Stimulated activated CD4-positive, alpha-beta T cell treated with anti-CD3 and anti-CD28 coated beads, TNF-alpha, amount 100 ng/mL, for 24 hours (primary cell): Measurements from ENCODE around the gene STPG3.

Experiments used
- DNase-seq, 3 experiments: peaks; one replicate each; pipeline ENCODE4 v3.0.0-alpha.2; 2020; ENCODE audit warnings: low read depth in 3 of 3

STPG3 gene

DNA sequence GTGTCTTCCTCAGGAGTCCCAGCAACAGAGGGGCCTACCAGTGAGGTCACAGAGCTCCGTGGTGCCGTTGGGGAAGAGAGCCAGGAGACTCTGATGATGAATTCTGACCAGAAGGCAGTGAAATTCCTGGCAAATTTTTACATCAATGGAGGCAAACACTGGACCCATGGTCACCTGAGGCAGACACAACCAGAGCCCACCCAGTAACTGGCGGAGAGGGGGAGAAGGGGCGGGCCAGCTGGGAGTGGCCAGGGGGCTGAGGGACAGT lies at the start of gene STPG3:
Gene STPG3, plus strand, starts transcription at position 93 of the 268 bp plus-strand sequence. Its CDS starts 1 bp downstream, at position 94.
- DNase-seq, result no peak

DNA sequence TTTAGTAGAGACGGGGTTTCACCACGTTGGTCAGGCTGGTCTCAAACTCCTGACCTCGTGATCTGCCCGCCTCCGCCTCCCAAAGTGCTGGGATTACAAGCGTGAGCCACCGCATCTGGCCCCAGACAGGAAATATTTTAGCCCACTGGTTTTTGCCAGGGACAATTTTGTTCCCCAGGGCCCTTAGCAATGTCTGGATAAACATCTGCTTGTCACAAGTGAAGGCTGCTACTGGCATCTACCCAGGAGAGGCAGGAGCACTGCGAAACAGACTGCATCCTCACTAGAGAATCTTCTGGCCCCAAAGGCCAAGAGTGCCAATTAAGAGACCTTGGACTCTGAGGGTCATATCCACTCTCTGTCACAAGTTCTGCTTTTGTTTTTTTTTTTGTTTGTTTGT lies 48.1 kb upstream of the STPG3 start:
- DNase-seq, result no peak

DNA sequence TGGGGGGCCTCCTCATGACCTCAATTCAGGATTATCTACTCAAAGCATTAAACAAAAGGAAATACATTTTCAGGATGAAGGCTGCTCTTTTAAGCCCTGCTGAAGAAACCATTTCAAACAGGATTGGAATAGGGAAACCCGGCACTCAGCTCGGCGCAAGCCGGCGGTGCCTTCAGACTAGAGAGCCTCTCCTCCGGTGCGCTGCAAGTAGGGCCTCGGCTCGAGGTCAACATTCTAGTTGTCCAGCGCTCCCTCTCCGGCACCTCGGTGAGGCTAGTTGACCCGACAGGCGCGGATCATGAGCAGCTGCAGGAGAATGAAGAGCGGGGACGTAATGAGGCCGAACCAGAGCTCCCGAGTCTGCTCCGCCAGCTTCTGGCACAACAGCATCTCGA lies 46.4 kb upstream of the STPG3 start:
- DNase-seq, result no peak

DNA sequence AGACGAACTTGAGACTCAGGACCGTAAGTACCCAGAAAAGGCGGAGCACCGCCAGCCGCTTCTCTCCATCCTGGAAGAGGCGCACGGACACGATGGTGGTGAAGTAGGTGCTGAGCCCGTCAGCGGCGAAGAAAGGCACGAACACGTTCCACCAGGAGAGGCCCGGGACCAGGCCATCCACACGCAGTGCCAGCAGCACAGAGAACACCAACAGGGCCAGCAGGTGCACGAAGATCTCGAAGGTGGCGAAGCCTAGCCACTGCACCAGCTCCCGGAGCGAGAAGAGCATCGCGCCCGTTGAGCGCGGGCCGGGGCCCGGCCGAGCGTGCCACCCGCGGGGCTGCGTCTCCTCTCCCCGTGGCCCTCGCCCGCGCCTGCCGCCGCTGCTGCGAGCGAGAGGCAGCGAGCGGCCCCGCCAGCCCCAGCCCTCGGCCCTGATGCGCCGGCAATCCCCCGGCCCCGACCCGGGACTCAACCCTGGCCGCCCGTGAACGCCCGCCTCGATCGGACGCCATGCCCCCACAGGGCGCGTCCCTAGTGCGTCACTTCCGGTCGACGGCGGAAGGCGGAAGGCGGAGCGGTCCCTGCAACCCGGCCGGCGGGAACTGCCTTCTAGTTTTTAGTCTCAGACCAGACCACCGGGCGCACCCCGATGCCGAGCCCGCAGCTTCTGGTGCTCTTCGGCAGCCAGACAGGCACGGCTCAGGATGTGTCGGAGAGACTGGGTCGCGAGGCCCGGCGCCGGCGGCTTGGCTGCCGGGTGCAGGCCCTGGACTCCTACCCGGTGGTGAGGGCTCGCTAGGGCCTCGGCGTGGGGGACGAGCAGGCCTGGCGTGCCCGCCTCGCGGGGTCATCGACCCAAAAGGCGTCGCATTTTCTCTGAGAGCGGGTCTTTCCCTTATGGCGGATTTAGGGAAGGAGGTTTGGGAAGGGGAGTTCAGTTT lies 45.7 kb upstream of the STPG3 start, which contains the start of the genes NDOR1 and TMEM203:
Gene NDOR1, plus strand, starts transcription at position 575 of the 944 bp plus-strand sequence. Its CDS starts 78 bp downstream, at position 653.
Gene TMEM203, minus strand, starts transcription at position 523 of the 944 bp plus-strand sequence. Its CDS starts 234 bp downstream, at position 289.
- DNase-seq, result peak; percentile 93 to 94 (median 94)

DNA sequence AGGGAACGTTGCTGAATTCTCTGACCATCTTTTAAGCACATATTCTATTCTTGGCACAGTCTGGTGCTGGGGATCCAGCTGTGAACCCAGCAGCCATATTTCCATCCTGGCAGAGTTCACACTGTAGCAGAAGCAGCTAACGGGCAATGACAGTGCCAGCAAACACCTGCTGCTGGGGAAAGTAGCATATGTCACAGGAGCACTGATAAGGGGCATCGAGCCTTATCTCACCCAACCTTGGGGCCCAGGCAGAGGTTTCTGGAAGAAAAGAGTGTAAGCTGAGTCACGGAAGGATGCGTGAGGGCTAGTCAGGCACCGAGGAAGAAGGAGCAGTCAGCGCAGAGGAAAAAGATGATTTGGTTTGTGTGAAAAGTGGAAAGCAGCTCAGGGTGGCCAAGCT lies 44.5 kb upstream of the STPG3 start:
- DNase-seq, result no peak

DNA sequence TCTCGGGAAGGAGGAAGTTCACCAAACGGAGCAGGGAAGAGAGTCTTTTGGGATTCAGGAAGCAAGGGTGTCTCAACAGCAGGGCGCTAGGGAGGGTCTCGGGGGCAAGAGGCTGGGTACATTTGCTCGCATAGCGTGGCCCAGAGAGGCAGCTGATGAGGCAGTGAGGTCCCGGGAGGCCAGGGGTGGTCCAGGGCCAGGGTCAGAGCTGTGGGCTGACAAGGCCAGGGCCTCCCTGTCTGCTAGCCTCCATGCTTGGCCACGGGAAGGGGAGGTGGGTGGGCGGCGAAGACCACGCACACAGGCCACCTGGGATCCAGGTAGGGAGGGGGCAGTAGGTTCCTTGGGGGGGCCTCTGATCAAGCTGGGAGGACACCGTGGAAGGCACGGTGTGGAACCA lies 39.6 kb upstream of the STPG3 start:
- no peak for DNase-seq

DNA sequence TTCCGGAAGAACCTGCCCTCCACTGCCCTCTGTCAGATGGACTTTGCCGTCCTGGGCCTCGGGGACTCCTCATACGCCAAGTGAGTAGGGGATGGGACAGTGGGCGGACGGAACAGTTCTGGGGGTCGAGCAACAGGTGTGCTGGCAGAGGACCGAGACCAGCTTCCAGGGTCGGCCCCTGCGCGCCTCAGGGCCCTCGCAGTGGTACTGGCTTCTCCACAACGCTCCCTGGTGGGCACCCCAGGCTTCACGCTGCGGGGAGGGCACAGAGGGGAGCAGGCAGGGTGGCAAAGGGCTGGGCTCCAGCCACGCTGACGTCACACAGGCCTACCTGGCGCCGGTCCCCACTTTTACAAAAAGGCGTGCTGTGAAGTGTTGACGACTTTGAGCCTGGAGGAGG lies 38.6 kb upstream of the STPG3 start:
- DNase-seq, result no peak

DNA sequence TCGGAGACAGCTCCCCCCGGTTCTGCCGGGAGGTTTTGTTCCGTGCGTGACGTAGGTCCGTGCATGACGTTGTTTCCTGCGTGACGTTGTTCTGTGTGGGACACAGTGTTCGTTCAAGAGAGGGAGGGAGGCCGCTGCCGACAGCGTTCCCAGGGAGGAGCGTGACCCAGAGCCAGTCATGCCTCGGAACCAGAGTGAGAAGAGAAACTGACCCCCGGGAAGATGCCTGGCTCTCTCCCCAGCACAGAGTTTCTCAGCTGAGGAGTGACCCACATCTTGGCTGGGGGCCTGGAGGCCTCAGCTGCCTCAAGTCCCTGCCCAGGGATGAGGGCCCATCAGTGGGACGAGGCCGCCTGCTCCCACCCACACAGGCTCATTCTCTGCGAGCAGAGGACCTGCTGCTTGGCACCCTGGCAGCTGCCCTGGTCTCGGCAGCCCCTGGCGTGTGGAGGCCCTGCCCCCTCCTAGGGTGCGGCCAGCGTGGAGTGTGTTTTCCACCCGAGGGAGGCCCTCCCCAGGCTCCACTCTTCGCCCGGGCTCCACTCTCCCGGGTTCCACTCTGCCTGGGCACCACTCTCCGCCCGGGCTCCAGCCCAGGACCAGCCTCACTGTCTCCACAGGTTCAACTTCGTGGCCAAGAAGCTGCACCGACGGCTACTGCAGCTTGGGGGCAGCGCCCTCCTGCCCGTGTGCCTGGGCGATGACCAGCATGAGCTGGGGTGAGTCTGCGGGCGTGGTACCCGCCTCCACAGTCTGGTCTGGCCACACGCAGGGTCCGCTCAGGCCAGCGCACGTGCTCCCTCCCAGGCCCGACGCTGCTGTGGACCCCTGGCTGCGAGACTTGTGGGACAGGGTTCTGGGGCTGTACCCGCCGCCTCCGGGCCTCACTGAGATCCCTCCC lies 37.7 kb upstream of the STPG3 start:
- no peak for DNase-seq

DNA sequence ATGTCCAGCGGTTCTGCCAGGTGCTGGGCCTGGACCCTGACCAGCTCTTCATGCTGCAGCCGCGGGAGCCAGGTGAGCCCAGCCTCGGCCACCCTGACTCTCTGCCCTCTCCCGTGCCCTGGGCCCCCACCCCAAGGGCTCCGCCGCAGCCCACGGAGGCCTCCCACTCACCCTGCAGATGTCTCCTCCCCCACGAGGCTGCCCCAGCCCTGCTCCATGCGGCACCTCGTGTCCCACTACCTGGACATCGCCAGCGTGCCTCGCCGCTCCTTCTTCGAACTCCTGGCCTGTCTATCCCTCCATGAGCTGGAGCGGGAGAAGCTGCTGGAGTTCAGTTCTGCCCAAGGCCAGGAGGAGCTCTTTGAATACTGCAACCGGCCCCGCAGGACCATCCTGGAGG lies 36.5 kb upstream of the STPG3 start:
- no peak for DNase-seq

DNA sequence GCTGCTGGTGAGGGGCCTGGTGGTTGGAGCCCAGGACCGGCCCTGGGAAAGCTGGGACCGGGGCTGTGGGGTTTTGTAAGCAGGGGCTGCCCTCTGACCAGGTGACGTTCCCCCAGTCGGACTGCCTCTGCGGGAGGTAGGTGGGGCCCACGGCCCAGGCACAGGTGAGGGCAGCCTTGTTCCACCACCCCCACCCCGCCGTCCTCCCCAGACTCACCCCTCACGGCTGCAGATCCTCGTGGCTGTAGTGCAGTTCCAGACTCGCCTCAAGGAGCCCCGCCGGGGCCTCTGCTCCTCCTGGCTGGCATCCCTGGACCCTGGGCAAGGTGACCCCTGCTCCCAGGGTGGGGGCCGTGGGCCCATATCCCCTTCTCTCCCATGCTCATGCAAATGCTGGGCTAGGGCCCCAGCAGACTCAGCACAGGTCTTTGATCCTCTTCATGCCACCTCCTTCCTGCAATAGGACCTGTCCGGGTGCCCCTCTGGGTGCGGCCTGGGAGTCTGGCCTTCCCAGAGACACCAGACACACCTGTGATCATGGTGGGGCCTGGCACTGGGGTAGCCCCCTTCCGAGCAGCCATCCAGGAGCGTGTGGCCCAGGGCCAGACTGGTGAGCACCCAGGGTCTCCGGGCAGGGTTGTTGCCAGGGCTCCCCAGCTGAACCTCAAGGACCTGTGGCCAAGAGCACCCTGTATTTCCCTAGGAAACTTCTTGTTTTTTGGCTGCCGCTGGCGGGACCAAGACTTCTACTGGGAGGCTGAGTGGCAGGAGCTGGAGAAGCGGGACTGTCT lies 35.7 kb upstream of the STPG3 start:
- no peak for DNase-seq

DNA sequence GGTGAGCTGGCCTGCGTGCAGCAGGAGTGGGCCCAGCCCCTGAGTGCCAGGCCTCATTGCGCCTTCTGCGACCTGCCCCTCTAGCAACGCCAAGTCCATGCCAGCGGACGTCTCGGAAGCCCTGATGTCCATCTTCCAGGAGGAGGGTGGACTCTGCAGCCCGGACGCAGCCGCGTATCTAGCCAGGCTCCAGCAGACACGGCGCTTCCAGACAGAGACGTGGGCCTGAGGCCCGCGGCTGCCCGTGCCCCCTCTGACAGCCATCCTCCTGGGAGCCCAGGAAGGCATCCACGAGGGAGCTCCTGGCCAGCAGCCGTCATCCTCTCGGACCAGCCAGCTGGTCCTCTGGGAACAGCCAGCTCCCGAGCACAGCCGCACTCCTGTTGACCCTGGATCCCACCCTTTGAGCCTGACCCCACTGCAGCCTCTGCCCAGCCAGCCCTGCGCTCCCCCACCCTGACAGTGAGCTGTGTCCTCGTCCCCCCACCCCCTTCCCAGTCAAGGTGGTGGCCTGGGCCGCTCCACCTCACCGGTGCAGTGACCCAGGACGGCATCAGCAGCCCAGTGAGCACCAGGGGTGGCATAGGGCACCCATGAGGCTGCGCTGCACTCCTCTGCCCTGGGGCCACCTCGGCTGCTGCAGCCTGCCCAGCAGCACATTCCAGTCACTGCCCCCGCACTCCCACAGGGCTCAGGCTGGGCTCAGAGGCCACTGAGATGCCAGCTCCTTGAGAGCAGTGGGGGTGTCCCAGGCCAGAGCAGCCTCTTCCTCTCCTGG lies 34.7 kb upstream of the STPG3 start:
- DNase-seq, result no peak

DNA sequence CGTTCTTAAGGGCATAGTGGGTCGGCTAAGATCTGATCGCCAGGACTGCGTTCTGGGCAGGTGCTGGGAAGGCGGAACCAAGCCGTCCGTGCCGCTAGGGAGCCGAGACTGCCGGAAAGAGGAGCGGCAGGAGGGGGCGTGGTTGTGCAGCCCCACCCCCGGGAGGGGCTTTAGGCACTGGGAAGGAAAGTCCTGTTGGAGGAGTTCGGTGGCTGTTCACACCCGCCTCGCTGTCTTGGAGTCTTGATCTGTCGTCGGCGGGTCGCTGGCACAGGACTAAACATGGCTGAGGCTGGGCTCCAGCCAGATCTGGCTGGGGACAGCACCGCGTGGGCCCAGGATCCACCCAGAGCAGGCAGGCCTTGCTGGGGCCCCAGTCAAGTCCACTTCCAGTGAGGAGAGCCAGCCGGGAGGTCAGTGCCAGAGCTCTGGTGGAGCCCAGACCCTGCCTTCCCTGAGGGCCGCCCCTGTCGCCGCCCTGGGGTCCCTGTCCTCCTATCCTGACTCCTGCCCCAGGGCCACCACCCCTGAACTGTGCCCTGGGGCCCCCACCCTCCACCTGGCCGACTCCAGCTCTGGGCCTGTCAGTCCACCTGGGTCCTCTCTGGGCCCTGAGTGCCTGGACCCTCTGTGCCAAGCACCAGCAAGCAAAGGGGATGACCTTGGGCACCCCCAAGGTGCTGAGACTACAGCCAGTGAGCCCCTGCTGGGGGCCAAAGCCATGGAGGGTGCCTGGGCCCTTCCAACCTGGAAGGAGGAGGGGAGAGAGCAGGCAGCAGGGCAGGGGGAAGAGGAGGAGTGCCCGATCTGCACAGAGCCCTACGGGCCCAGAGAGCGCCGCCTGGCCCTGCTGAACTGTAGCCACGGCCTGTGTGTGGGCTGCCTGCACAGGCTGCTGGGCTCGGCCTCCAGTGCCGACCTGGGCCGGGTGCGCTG lies 33.5 kb upstream of the STPG3 start:
- DNase-seq, result no peak

DNA sequence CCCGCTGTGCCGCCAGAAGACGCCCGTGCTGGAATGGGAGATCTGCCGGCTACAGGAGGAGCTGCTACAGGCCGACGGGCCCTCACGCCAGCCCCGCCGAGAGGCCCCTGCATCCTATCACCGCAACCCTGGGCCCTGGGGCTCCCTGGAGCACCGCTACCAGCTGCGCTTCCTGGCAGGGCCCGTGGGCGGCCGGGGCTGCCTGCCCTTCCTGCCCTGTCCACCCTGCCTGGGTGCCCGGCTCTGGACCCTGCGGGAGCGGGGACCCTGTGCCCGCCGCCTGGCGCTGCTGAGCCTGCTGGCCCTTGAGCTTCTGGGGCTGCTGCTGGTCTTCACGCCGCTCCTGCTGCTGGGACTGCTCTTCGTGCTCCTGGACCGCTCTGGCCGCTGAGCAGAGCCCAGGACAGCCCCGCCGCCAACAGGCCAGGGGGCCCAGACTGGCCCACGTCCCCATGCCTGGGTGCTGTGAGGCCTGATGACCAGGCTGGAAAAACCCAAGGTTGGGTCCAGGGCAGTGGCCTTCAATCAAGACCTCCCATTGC lies 32.8 kb upstream of the STPG3 start:
- no peak for DNase-seq

DNA sequence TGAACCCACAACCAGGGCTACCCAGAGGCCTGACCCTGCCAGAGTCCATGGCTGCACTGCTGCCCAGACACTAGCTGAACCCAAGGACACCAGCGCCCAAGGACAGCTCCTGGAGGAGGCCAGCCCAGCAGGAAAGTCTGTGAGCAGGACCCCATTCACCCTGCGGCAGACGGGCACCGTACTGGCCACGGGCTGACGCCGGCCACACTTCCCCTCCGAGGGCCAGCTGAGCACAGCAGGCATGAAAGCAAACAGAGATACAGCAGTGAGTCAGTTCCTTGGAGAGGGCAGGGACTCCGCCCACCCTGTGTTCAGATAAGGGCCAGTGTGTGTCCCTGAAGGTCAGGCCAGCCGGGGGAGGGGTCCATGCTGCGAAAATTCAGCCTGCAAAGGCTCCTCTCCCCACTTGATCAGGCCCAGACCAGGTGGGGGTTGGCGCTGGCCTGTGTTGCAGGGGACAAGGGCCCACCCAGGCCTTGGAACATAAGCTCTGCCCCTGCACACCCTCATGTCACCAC lies 32.3 kb upstream of the STPG3 start:
- DNase-seq, result no peak

DNA sequence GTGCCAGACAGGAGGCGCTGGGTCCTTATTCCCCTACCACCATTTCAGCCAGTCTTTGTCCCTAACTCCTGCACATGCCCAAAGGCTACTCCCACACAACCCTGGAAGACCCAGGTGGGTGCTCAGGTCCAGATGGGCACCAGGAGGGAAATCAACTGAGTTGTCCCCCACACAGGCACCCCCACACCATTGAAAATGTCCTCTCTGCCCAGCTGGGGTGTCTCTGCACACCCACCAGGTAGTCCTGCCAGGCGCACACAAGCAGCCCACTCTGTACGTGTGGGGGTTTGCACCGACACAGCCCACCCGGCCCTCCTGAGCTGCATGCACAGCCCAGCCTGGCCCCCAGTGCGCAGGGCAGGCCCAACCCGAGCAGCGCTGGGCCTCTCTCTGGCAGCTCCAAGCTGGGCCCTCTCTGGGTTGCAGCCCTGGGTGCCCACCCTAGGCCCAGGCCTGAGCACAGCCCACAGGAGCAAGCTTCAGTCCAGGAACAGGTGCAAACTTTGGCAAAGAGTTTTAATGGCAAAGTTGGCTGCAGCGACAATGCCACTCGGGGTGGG lies 31.2 kb upstream of the STPG3 start:
- DNase-seq, result no peak

DNA sequence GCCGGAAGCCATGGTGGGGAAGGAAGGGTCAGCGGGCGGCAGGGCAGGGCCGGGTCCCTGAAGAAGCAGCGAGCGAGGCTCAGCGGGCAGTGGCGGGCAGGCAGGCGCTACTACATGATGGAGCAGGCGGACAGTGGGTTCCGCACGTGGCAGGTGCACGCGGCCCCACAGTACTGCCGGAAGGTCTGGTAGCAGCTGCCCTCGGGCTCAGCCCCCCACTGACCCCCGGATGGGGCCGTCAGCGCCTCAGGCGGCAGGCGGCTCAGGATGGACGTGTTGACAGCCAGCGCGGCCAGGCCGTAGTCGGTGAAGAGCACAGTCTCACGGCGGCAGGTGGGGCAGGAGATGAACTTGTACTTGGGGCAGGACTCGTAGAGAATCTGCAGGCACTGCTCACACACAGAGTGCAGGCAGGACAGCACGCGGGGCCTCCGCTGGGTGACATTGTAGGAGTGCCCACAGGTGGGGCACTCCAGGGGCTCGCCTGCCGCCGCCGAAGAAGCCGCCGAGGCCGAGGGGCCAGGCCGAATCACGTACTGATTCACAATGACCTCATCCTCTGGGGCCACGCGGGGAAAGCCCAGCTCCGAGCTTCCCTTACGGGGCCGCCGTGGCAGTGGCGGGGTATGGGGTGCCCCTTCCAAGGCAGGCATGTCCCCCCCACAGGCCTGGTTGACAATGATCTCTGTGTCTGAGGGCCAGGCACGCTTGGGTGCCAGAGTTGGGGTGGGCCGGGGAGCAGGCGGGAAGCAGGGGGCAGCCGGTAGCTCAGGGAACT lies 30.6 kb upstream of the STPG3 start:
- DNase-seq, result no peak

DNA sequence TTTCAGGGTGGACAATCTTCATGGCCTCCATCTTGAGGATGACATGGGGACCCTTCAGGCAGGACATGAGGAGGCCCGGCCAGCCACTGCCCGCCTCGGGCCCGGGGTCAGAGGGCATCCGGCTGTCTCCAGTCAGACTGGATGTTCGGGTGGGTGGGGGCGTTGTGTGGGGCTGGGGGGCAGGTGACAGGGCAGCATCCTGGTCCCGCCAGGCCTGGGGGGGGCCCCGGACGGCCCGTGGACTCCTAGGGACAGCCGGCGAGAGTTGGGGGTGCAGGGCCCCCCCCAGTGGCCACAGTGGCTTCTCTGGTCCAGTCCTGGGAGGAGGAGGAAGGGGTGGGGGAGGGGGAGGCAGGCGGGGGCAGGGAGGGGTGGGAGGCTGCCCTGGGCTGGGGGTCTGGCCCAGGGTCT lies 30.0 kb upstream of the STPG3 start:
- DNase-seq, result no peak

DNA sequence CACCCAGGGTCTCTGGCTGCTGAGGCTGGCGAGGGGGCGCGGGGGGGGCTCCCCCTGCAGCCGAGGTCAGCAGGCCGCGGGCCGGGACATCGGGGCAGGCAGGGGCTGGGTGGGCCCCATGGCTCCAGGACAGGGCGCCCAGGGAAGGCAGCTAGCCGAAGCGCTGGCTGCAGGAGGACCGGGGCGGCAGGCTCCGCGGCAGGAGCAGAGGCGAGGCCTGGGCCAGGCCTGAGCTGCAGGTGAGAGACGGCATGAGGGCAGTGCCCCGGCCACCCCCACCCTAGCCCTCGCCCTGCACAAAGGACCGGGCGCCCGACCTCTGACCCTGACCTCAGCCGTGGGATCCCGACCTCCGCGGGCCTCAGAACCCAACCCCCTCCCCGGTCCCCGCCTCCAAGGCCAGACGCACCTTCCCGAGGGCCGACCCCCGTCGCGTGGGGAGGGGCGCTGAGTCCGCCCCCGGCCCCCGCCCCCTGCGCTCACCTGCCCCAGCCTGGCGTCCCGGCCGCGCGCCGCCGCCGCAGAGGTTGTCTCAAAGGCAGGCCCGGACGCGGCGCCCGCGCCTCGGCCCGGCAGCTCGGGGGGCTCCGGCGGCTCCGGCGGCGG lies 29.5 kb upstream of the STPG3 start:
- DNase-seq, result peak in 1 of 3 experiments; percentile 22
